ENCODE measurements around the gene C22orf31.

Gene C22orf31

GRCh38 chr22:29022101-29022817 lies 39.4 kb downstream of the C22orf31 start:
- H3K79me2 ChIP-seq (ENCODE audit: control insufficient read depth, low read length) = no peaks in the 10 kb centered on the region
- no peaks in the 10 kb centered on the region for H3K4me1 ChIP-seq (ENCODE audit: control insufficient read depth, low read length)
- H3K27me3 ChIP-seq (ENCODE audit: control insufficient read depth, low read length) = peaks cover 19% of the 10 kb centered on the region; the same call in 1 of the 2 replicates
- H3K9me2 ChIP-seq (replicated peaks; ENCODE audit: control insufficient read depth, low read length) = no peaks in the 10 kb centered on the region
- H3K36me3 ChIP-seq (ENCODE audit: control insufficient read depth, low read length) = no peaks in the 10 kb centered on the region
- no peak overlapping the region for H3K27ac ChIP-seq (ENCODE audit: low read depth, low read length)
- TF ChIP-seq CTCF (IDR thresholded peaks at IDR 0.05; ENCODE audit: low read depth, low read length, poor library complexity, severe bottlenecking) (no peak), EZH2phosphoT487 (IDR thresholded peaks at IDR 0.05; ENCODE audit: borderline replicate concordance, low read length) (no peak)
- H4K20me1 ChIP-seq (ENCODE audit: control insufficient read depth, insufficient read depth, low read depth, low read length) = no peaks in the 10 kb centered on the region
- H3F3A ChIP-seq (ENCODE audit: control insufficient read depth, insufficient read depth) = no peaks in the 10 kb centered on the region
- no peaks in the 10 kb centered on the region for H3K9me3 ChIP-seq (ENCODE audit: control insufficient read depth, insufficient read depth, low read length)
- H3K4me3 ChIP-seq (ENCODE audit: low read length) = no peak overlapping the region
- no peak overlapping the region for H3K4me2 ChIP-seq (ENCODE audit: low read length)

- H3F3A ChIP-seq (ENCODE audit: control insufficient read depth, insufficient read depth) = no peaks in the 10 kb centered on the region
- no peak overlapping the region for H3K27ac ChIP-seq (ENCODE audit: low read depth, low read length)
- H3K4me2 ChIP-seq (ENCODE audit: low read length) = no peak overlapping the region
- no peaks in the 10 kb centered on the region for H3K4me1 ChIP-seq (ENCODE audit: control insufficient read depth, low read length)
- no peaks in the 10 kb centered on the region for H3K9me2 ChIP-seq (replicated peaks; ENCODE audit: control insufficient read depth, low read length)
- no peaks in the 10 kb centered on the region for H3K36me3 ChIP-seq (ENCODE audit: control insufficient read depth, low read length)
- TF ChIP-seq CTCF (IDR thresholded peaks at IDR 0.05; ENCODE audit: low read depth, low read length, poor library complexity, severe bottlenecking) (no peak), EZH2phosphoT487 (IDR thresholded peaks at IDR 0.05; ENCODE audit: borderline replicate concordance, low read length) (no peak)
- no peaks in the 10 kb centered on the region for H3K79me2 ChIP-seq (ENCODE audit: control insufficient read depth, low read length)
- no peaks in the 10 kb centered on the region for H3K9me3 ChIP-seq (ENCODE audit: control insufficient read depth, insufficient read depth, low read length)
- peaks cover 10% of the 10 kb centered on the region; the same call in 1 of the 2 replicates for H3K27me3 ChIP-seq (ENCODE audit: control insufficient read depth, low read length)
- H3K4me3 ChIP-seq (ENCODE audit: low read length) = no peak overlapping the region
- no peaks in the 10 kb centered on the region for H4K20me1 ChIP-seq (ENCODE audit: control insufficient read depth, insufficient read depth, low read depth, low read length)
These were observed 43.1 kb downstream of the C22orf31 start for GRCh38 chr22:29018293-29019189.

- Histone ChIP-seq H3K4me1 (ENCODE audit: control insufficient read depth, low read length) (no peaks in the 10 kb centered on the region), H3K27ac (ENCODE audit: low read depth, low read length) (no peak overlapping the region), H4K20me1 (ENCODE audit: control insufficient read depth, insufficient read depth, low read depth, low read length) (no peaks in the 10 kb centered on the region), H3K79me2 (ENCODE audit: control insufficient read depth, low read length) (no peaks in the 10 kb centered on the region), H3K4me2 (ENCODE audit: low read length) (no peak overlapping the region), H3K27me3 (ENCODE audit: control insufficient read depth, low read length) (peaks cover 7% of the 10 kb centered on the region; the same call in 1 of the 2 replicates), H3K36me3 (ENCODE audit: control insufficient read depth, low read length) (no peaks in the 10 kb centered on the region), H3K4me3 (ENCODE audit: low read length) (no peak overlapping the region), H3K9me3 (ENCODE audit: control insufficient read depth, insufficient read depth, low read length) (no peaks in the 10 kb centered on the region), H3K9me2 (replicated peaks; ENCODE audit: control insufficient read depth, low read length) (no peaks in the 10 kb centered on the region), H3F3A (ENCODE audit: control insufficient read depth, insufficient read depth) (no peaks in the 10 kb centered on the region)
- TF ChIP-seq EZH2phosphoT487 (IDR thresholded peaks at IDR 0.05; ENCODE audit: borderline replicate concordance, low read length) (no peak), CTCF (IDR thresholded peaks at IDR 0.05; ENCODE audit: low read depth, low read length, poor library complexity, severe bottlenecking) (no peak)
These were observed 45.3 kb downstream of the C22orf31 start for GRCh38 chr22:29016067-29016938.

Data from DOHH2 (cell line).